ENCODE data around the gene DOP1A. TPM values are rescaled to one million over a fixed set of nuclear protein-coding genes. Genes with fewer than 3 reads are reported as not detected.

The DOP1A gene
- total and polyA plus RNA-seq, 2 of the 4 experiments (the other 2 are of a cell fraction): 6.0 to 32.4 TPM

DNA sequence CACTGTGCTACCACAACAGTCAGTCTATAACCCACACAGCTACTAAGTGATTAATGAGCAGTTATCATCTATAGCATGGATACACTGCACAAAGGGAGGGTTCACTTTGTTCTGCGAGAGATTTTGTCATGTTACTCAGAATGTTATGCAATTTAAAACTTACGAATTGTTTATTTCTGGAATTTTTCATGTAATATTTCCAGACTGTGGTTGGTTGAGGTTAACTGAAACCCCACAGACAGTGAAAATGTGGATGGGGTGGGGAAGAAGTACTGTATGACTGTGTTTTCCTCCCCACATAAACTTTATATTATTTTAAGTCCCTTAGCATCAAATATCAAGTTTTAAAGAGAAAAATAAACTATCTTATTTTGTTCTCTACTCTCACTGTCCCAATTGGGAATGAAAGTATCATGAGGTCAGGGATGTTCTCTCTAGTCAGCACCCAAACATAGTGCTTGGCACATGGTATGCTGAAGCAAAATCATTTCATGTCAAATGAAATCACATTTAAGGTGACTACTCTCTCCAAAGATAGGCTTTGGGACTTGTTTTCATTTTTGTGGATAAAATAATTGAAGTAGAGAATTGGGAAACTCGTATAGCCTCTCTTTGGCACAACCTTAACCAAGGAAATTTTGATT, 25.4 kb downstream of the DOP1A start:
- H3K9me1 ChIP-seq (ENCODE audit: insufficient read depth, low read length): no peaks in the 10 kb centered on the region
- in situ Hi-C loops (cut with MboI; ENCODE audit: low sequenced_read_pairs) (no loop called here), dilution Hi-C loops (cut with HindIII; ENCODE audit: low sequenced_read_pairs, unreplicated experiment) (no loop called here), intact Hi-C loops (cut with micrococcal nuclease) (no loop called here)
- no peak overlapping the region for H3K27ac ChIP-seq (ENCODE audit: insufficient read depth, low read length)
- H2AFZ ChIP-seq (replicated peaks; ENCODE audit: low read length, poor library complexity): no peak overlapping the region
- H3K36me3 ChIP-seq (ENCODE audit: control insufficient read depth, insufficient read depth, low read length): no peaks in the 10 kb centered on the region
- H3K23ac ChIP-seq (ENCODE audit: low read depth, low read length): no peak overlapping the region
- no peak overlapping the region for H3K9ac ChIP-seq (ENCODE audit: low read depth, low read length)
- ATAC-seq (ENCODE audit: low read depth) (peak; percentile 94), DNase-seq (peak; percentile 78)
- no peak overlapping the region for H3K4me3 ChIP-seq (ENCODE audit: insufficient read depth, low read depth, low read length)
- no peak for TF ChIP-seq MAFK (IDR thresholded peaks at IDR 0.05; ENCODE audit: low read depth, low read length)
- peak; percentile 87 for TF ChIP-seq CEBPB (IDR thresholded peaks at IDR 0.05; ENCODE audit: low read depth, low read length)
- H2BK120ac ChIP-seq (ENCODE audit: low read depth, low read length): no peak overlapping the region
- no peaks in the 10 kb centered on the region for H3K27me3 ChIP-seq (ENCODE audit: control insufficient read depth, insufficient read depth, low read length)
- H4K8ac ChIP-seq (ENCODE audit: low read depth in 2 of 2, low read length in 2 of 2): no peak overlapping the region
- no peak overlapping the region for H2AK9ac ChIP-seq (replicated peaks; ENCODE audit: low read depth, low read length, poor library complexity)
- no peak overlapping the region for H3K4ac ChIP-seq (ENCODE audit: low read depth, low read length)
- H3K4me2 ChIP-seq (ENCODE audit: low read depth, low read length): peak overlapping the region; percentile 39; the same call in 1 of the 2 replicates
- no peak overlapping the region for H2AK5ac ChIP-seq (ENCODE audit: low read depth, low read length)
- H2BK15ac ChIP-seq (ENCODE audit: low read depth, low read length): no peak overlapping the region
- WGBS, 2 experiments (ENCODE audit: extremely low coverage in 2 of 2, insufficient read length in 1 of 2): no CpG with 5 or more reads among the region's 3 CpGs
- no peaks in the 10 kb centered on the region; the same call in 1 of the 2 replicates for H3K4me1 ChIP-seq (ENCODE audit: control insufficient read depth, insufficient read depth, low read length)
- no peak overlapping the region for H3K56ac ChIP-seq (ENCODE audit: extremely low read depth, insufficient read depth, low read length)
- H2BK5ac ChIP-seq (ENCODE audit: low read depth, low read length, poor library complexity, severe bottlenecking): peak overlapping the region; percentile 67
- no peak overlapping the region for H3K18ac ChIP-seq (ENCODE audit: low read depth, low read length)
- H4K91ac ChIP-seq (ENCODE audit: insufficient read depth, low read depth, low read length): no peak overlapping the region
- H4K5ac ChIP-seq (ENCODE audit: low read depth, low read length): no peak overlapping the region
- H3K14ac ChIP-seq (replicated peaks; ENCODE audit: low read depth, low read length): no peak overlapping the region
- H2BK20ac ChIP-seq (ENCODE audit: low read depth, low read length): no peak overlapping the region
- H3K9me3 ChIP-seq (ENCODE audit: control insufficient read depth, insufficient read depth, low read length): no peaks in the 10 kb centered on the region
- no TSS peak for BruUV-seq (replicated peaks)
- H4K20me1 ChIP-seq (ENCODE audit: insufficient read depth, low read length): peaks cover 3% of the 10 kb centered on the region; the same call in 1 of the 2 replicates
- CTCF ChIA-PET: no interaction called here
- H3K79me1 ChIP-seq (ENCODE audit: low read depth in 1 of 2, low read length in 2 of 2): peaks cover 4 to 15% of the 10 kb centered on the region in 2 experiments; a peak in 3 of 4 replicates
- POLR2A ChIA-PET (ENCODE audit: unreplicated experiment): no interaction called here

Measured in IMR-90 (cell line).